Measurements from ENCODE around the gene CHRNA4.
"Not testable (repeated sequence)": the region's sequence is repeated elsewhere in the genome, so short reads cannot be mapped to it uniquely, and the experiment has no call there.

DNA sequence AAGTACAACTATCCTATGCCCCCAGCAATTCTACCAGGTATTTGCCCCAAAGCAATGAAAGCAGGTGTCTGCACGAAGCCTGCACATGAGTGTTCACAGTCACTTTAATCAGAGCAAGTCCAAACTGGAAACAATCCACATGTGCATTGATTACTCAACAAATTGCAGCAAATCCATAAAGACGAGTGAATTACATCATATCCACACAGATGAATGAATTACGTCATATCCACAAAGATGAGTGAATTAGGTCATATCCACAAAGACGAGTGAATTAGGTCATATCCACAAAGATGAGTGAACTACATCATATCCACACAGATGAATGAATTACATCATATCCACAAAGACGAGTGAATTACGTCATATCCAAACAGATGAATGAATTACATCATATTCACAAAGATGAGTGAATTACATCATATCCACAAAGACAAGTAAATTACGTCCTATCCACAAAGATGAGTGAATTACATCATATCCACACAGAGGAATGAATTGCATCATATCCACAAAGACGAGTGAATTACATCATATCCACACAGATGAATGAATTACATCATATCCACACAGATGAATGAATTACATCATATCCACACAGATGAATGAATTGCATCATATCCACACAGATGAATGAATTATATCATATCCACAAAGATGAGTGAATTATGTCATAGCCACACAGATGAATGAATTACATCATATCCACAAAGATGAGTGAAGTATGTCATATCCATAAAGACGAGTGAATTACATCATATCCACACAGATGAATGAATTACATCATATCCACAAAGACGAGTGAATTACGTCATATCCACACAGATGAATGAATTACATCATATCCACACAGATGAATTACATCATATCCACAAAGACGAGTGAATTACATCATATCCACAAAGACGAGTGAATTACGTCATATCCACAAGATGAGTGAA lies 21.7 kb downstream of the CHRNA4 start:
- TF ChIP-seq MYC (CRISPR knock-in tag; IDR thresholded peaks at IDR 0.05; ENCODE audit: borderline replicate concordance); ZNF12 (CRISPR knock-in tag; IDR thresholded peaks at IDR 0.05); ATF1 (CRISPR knock-in tag; IDR thresholded peaks at IDR 0.05); IRX3 (CRISPR knock-in tag; IDR thresholded peaks at IDR 0.05; ENCODE audit: borderline replicate concordance, low read depth); ZNF652 (CRISPR knock-in tag; IDR thresholded peaks at IDR 0.05; ENCODE audit: borderline replicate concordance, low read depth); SOX6 (IDR thresholded peaks at IDR 0.05); SOX6 (CRISPR knock-in tag; IDR thresholded peaks at IDR 0.05): not testable (repeated sequence)
- TF ChIP-seq, protein P1, sequence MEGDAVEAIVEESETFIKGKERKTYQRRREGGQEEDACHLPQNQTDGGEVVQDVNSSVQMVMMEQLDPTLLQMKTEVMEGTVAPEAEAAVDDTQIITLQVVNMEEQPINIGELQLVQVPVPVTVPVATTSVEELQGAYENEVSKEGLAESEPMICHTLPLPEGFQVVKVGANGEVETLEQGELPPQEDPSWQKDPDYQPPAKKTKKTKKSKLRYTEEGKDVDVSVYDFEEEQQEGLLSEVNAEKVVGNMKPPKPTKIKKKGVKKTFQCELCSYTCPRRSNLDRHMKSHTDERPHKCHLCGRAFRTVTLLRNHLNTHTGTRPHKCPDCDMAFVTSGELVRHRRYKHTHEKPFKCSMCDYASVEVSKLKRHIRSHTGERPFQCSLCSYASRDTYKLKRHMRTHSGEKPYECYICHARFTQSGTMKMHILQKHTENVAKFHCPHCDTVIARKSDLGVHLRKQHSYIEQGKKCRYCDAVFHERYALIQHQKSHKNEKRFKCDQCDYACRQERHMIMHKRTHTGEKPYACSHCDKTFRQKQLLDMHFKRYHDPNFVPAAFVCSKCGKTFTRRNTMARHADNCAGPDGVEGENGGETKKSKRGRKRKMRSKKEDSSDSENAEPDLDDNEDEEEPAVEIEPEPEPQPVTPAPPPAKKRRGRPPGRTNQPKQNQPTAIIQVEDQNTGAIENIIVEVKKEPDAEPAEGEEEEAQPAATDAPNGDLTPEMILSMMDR (CRISPR knock-in tag; IDR thresholded peaks at IDR 0.05) = not testable (repeated sequence)
- TF ChIP-seq, protein P2, sequence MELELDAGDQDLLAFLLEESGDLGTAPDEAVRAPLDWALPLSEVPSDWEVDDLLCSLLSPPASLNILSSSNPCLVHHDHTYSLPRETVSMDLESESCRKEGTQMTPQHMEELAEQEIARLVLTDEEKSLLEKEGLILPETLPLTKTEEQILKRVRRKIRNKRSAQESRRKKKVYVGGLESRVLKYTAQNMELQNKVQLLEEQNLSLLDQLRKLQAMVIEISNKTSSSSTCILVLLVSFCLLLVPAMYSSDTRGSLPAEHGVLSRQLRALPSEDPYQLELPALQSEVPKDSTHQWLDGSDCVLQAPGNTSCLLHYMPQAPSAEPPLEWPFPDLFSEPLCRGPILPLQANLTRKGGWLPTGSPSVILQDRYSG (CRISPR knock-in tag; IDR thresholded peaks at IDR 0.05) = not testable (repeated sequence)
- TF ChIP-seq, protein P3, sequence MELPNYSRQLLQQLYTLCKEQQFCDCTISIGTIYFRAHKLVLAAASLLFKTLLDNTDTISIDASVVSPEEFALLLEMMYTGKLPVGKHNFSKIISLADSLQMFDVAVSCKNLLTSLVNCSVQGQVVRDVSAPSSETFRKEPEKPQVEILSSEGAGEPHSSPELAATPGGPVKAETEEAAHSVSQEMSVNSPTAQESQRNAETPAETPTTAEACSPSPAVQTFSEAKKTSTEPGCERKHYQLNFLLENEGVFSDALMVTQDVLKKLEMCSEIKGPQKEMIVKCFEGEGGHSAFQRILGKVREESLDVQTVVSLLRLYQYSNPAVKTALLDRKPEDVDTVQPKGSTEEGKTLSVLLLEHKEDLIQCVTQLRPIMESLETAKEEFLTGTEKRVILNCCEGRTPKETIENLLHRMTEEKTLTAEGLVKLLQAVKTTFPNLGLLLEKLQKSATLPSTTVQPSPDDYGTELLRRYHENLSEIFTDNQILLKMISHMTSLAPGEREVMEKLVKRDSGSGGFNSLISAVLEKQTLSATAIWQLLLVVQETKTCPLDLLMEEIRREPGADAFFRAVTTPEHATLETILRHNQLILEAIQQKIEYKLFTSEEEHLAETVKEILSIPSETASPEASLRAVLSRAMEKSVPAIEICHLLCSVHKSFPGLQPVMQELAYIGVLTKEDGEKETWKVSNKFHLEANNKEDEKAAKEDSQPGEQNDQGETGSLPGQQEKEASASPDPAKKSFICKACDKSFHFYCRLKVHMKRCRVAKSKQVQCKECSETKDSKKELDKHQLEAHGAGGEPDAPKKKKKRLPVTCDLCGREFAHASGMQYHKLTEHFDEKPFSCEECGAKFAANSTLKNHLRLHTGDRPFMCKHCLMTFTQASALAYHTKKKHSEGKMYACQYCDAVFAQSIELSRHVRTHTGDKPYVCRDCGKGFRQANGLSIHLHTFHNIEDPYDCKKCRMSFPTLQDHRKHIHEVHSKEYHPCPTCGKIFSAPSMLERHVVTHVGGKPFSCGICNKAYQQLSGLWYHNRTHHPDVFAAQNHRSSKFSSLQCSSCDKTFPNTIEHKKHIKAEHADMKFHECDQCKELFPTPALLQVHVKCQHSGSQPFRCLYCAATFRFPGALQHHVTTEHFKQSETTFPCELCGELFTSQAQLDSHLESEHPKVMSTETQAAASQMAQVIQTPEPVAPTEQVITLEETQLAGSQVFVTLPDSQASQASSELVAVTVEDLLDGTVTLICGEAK (IDR thresholded peaks at IDR 0.05) = not testable (repeated sequence)
- TF ChIP-seq, protein P3 (CRISPR knock-in tag; IDR thresholded peaks at IDR 0.05) = not testable (repeated sequence)
